GM19025 (cell line): ENCODE data around the gene GLRX5.
A peak's percentile ranks its signal among the peaks of the same experiment; 100 is the strongest.
"Not testable (repeated sequence)": the region's sequence is repeated elsewhere in the genome, so short reads cannot be mapped to it uniquely, and the experiment has no call there.

Experiments
- ATAC-seq: cut with Tn5 transposase; IDR thresholded peaks from one replicate; pipeline ENCODE4 v1.9.1; 2021; ENCODE audit warnings: mild to moderate bottlenecking, low read depth, moderate library complexity; ENCODE audit not compliant: unreplicated experiment

GLRX5 gene

GRCh38 chr14:95498622-95499353 lies 36.1 kb upstream of the GLRX5 start:
- no peak for ATAC-seq

GRCh38 chr14:95499354-95499750 lies 35.5 kb upstream of the GLRX5 start:
- no peak for ATAC-seq

GRCh38 chr14:95500201-95500681 lies 34.6 kb upstream of the GLRX5 start:
- ATAC-seq = no peak

- ATAC-seq = no peak
Measured at GRCh38 chr14:95500772-95501401, 34.0 kb upstream of the GLRX5 start.

GRCh38 chr14:95502381-95502950 lies 32.4 kb upstream of the GLRX5 start:
- no peak for ATAC-seq

GRCh38 chr14:95503365-95504134 lies 31.3 kb upstream of the GLRX5 start:
- peak; percentile 47 for ATAC-seq

- no peak for ATAC-seq
Measured at GRCh38 chr14:95504135-95505029, 30.5 kb upstream of the GLRX5 start.

- peak; percentile 54 for ATAC-seq
Measured at GRCh38 chr14:95505030-95505589, 29.7 kb upstream of the GLRX5 start.

GRCh38 chr14:95507174-95507573 lies 27.7 kb upstream of the GLRX5 start:
- ATAC-seq = no peak

- ATAC-seq = peak; percentile 27
Measured at GRCh38 chr14:95507701-95508103, 27.1 kb upstream of the GLRX5 start.

GRCh38 chr14:95508377-95508776 lies 26.5 kb upstream of the GLRX5 start:
- ATAC-seq = no peak

- no peak for ATAC-seq
Measured at GRCh38 chr14:95509495-95509894, 25.4 kb upstream of the GLRX5 start.

- ATAC-seq = not testable (repeated sequence)
Measured at GRCh38 chr14:95510344-95510743, 24.5 kb upstream of the GLRX5 start.

GRCh38 chr14:95510804-95511203 lies 24.0 kb upstream of the GLRX5 start:
- no peak for ATAC-seq

- no peak for ATAC-seq
Measured at GRCh38 chr14:95511687-95512086, 23.2 kb upstream of the GLRX5 start.

GRCh38 chr14:95513291-95513690 lies 21.6 kb upstream of the GLRX5 start:
- no peak for ATAC-seq

GRCh38 chr14:95514131-95515079 lies 20.4 kb upstream of the GLRX5 start:
- no peak for ATAC-seq

GRCh38 chr14:95515080-95515489 lies 19.8 kb upstream of the GLRX5 start:
- no peak for ATAC-seq
